Keratinocyte (primary cell): Measurements from ENCODE around the gene PKHD1. TPM values are rescaled to one million over a fixed set of nuclear protein-coding genes. Genes with fewer than 3 reads are reported as not detected.
A peak's percentile ranks its signal among the peaks of the same experiment; 100 is the strongest.

Source experiments
- DNase-seq: peaks from one replicate; pipeline ENCODE4 v3.0.0-alpha.2; 2011; ENCODE audit warnings: low read depth, missing footprints, low spot score
- FAIRE-seq: peaks from 2 replicates; lab custom pipeline; 2011; peaks lifted over from hg19 to GRCh38; lab: Jason Lieb, UNC
- H2AFZ ChIP-seq: 2 replicates; pipeline ENCODE4 v1.6.0; 2012; ENCODE audit warnings: low read length, control low read depth, inconsistent platforms; ENCODE audit not compliant: control insufficient read depth
- H3K27ac ChIP-seq: 2 replicates; pipeline ENCODE4 v1.5.1; 2011; ENCODE audit warnings: low read length; ENCODE audit not compliant: control insufficient read depth, insufficient read depth
- H3K27me3 ChIP-seq: 3 replicates; pipeline ENCODE4 v1.6.0; 2011; ENCODE audit warnings: low read length; ENCODE audit not compliant: control insufficient read depth, insufficient read depth; ENCODE audit errors: extremely low read depth
- H3K36me3 ChIP-seq, 2 experiments: 2 replicates in 1 of 2; 3 replicates in 1 of 2; pipeline ENCODE4 v1.5.1; 2011; ENCODE audit warnings: low read length in 2 of 2, mild to moderate bottlenecking in 1 of 2; ENCODE audit not compliant: control insufficient read depth in 2 of 2, insufficient read depth in 2 of 2; ENCODE audit errors: extremely low read depth in 1 of 2
- H3K4me1 ChIP-seq: 3 replicates; pipeline ENCODE4 v1.5.1; 2011; ENCODE audit warnings: low read length; ENCODE audit not compliant: control insufficient read depth, insufficient read depth; ENCODE audit errors: extremely low read depth
- H3K4me2 ChIP-seq: 3 replicates; pipeline ENCODE4 v1.6.0; 2011; ENCODE audit warnings: low read depth, low read length; ENCODE audit not compliant: control insufficient read depth, insufficient read depth; ENCODE audit errors: extremely low read depth
- H3K4me3 ChIP-seq, 3 experiments: fragments of 200-600 bp in 1 of 3; sonication (generic) in 1 of 3; 2 replicates in 2 of 3; 3 replicates in 1 of 3; pipeline ENCODE4 v1.5.1; 2011 to 2016; ENCODE audit warnings: low read length in 3 of 3, mild to moderate bottlenecking in 3 of 3, control low read depth in 2 of 3, inconsistent platforms in 1 of 3, low read depth in 1 of 3, mixed read lengths in 1 of 3, mixed run types in 1 of 3, moderate library complexity in 1 of 3; ENCODE audit not compliant: control insufficient read depth in 2 of 3, insufficient read depth in 2 of 3; ENCODE audit errors: extremely low read depth in 1 of 3
- H3K79me2 ChIP-seq: 2 replicates; pipeline ENCODE4 v1.6.0; 2012; ENCODE audit warnings: low read length; ENCODE audit not compliant: control insufficient read depth, insufficient read depth
- H3K9ac ChIP-seq: 3 replicates; pipeline ENCODE4 v1.6.0; 2011; ENCODE audit warnings: low read length; ENCODE audit not compliant: control insufficient read depth, insufficient read depth; ENCODE audit errors: extremely low read depth
- H3K9me1 ChIP-seq: 3 replicates; pipeline ENCODE4 v1.6.0; 2011; ENCODE audit warnings: low read length; ENCODE audit not compliant: control insufficient read depth, insufficient read depth; ENCODE audit errors: extremely low read depth
- H3K9me3 ChIP-seq: 2 replicates; pipeline ENCODE4 v1.5.1; 2012; ENCODE audit warnings: low read depth, low read length; ENCODE audit not compliant: control insufficient read depth
- H4K20me1 ChIP-seq: 3 replicates; pipeline ENCODE4 v1.6.0; 2011; ENCODE audit warnings: low read length; ENCODE audit not compliant: control insufficient read depth, insufficient read depth; ENCODE audit errors: extremely low read depth
- EZH2 ChIP-seq: IDR thresholded peaks from one replicate; pipeline ENCODE4 v1.6.1; 2012; ENCODE audit warnings: inconsistent platforms, mild to moderate bottlenecking, low read length, moderate library complexity
- dilution Hi-C: fragments of 300-500 bp; cut with MboI; formaldehyde crosslinking; loops from one replicate; pipeline ENCODE4 v1.7.0; 2020; ENCODE audit warnings: low sequenced_read_pairs; ENCODE audit not compliant: extremely low pct_ligation_motif_present
- polyA plus RNA-seq, 5 experiments: library from polyadenylated mRNA; depleted of rRNA in 3 of 5; stranded (reverse) in 3 of 5; stranded (forward) in 1 of 5; unstranded in 1 of 5; fragments of >200 nt; gene quantifications; 1 replicate in 1 of 5; 2 replicates in 3 of 5; 3 replicates in 1 of 5; pipeline versions ENCODE4 v1.2.1 to v1.2.3, GENCODE V29; 2011 to 2012; ENCODE audit warnings: missing spikeins in 2 of 5, low read depth in 1 of 5, low replicate concordance in 1 of 5
- TF ChIP-seq, protein P1 (sequence below), 3 experiments: IDR thresholded peaks in 1 of 3; conservative IDR thresholded peaks in 1 of 3; optimal IDR thresholded peaks in 1 of 3; 2 replicates in 2 of 3; 3 replicates in 1 of 3; pipeline versions ENCODE3 to v1.5.1; 2011; ENCODE audit warnings: low read length in 3 of 3, mild to moderate bottlenecking in 3 of 3, moderate library complexity in 2 of 3, control low read depth in 1 of 3, inconsistent platforms in 1 of 3; ENCODE audit not compliant: insufficient read depth in 2 of 3; ENCODE audit errors: extremely low read depth in 1 of 3

Gene PKHD1
- polyA plus RNA-seq, 1 donor (not counting 4 experiments of a cell fraction or from before 2014, with no cell fraction given), result under 0.01 TPM

GRCh38 chr6:52063584-52064344 lies 23.6 kb downstream of the PKHD1 start:
- peak overlapping the region; percentile 38 for H3K4me2 ChIP-seq
- peak overlapping the region; percentile 13 for H3K27ac ChIP-seq
- no peaks in the 10 kb centered on the region for H3K9me3 ChIP-seq
- no peaks in the 10 kb centered on the region for H4K20me1 ChIP-seq
- H3K79me2 ChIP-seq, result no peaks in the 10 kb centered on the region
- dilution Hi-C loops, result no loop called here
- no peak for TF ChIP-seq EZH2
- TF ChIP-seq, protein P1, sequence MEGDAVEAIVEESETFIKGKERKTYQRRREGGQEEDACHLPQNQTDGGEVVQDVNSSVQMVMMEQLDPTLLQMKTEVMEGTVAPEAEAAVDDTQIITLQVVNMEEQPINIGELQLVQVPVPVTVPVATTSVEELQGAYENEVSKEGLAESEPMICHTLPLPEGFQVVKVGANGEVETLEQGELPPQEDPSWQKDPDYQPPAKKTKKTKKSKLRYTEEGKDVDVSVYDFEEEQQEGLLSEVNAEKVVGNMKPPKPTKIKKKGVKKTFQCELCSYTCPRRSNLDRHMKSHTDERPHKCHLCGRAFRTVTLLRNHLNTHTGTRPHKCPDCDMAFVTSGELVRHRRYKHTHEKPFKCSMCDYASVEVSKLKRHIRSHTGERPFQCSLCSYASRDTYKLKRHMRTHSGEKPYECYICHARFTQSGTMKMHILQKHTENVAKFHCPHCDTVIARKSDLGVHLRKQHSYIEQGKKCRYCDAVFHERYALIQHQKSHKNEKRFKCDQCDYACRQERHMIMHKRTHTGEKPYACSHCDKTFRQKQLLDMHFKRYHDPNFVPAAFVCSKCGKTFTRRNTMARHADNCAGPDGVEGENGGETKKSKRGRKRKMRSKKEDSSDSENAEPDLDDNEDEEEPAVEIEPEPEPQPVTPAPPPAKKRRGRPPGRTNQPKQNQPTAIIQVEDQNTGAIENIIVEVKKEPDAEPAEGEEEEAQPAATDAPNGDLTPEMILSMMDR (optimal IDR thresholded peaks at IDR 0.05 in 1 of 3, IDR thresholded peaks at IDR 0.05 in 1 of 3, conservative IDR thresholded peaks at IDR 0.05 in 1 of 3; ENCODE audit: extremely low read depth in 1 of 3, insufficient read depth in 2 of 3, low read length in 3 of 3), result peak; percentile 60 to 91 (median 69)
- DNase-seq, result peak; percentile 23
- FAIRE-seq, result peak; percentile 84
- no peak overlapping the region for H3K4me3 ChIP-seq
- no peaks in the 10 kb centered on the region for H3K36me3 ChIP-seq
- H3K9ac ChIP-seq, result no peak overlapping the region
- peaks cover 16% of the 10 kb centered on the region for H3K4me1 ChIP-seq
- peak overlapping the region; percentile 83 for H2AFZ ChIP-seq
- peaks cover 2% of the 10 kb centered on the region for H3K9me1 ChIP-seq
- no peaks in the 10 kb centered on the region for H3K27me3 ChIP-seq

- no peak overlapping the region for H3K4me2 ChIP-seq
These were observed 25.9 kb downstream of the PKHD1 start for GRCh38 chr6:52061481-52061880.

More at GRCh38 chr6:52061481-52061880, 25.9 kb downstream of the PKHD1 start:
- DNase-seq (no peak), FAIRE-seq (no peak)
- TF ChIP-seq, protein P1 (optimal IDR thresholded peaks at IDR 0.05 in 1 of 3, IDR thresholded peaks at IDR 0.05 in 1 of 3, conservative IDR thresholded peaks at IDR 0.05 in 1 of 3; ENCODE audit: extremely low read depth in 1 of 3, insufficient read depth in 2 of 3, low read length in 3 of 3), result no peak
- no peak for TF ChIP-seq EZH2
- Histone ChIP-seq H4K20me1 (no peaks in the 10 kb centered on the region), H3K9ac (no peak overlapping the region), H3K36me3 (no peaks in the 10 kb centered on the region), H3K27ac (no peak overlapping the region), H3K79me2 (no peaks in the 10 kb centered on the region), H3K27me3 (no peaks in the 10 kb centered on the region), H3K9me1 (peaks cover 2% of the 10 kb centered on the region), H3K4me3 (no peak overlapping the region), H3K9me3 (no peaks in the 10 kb centered on the region), H2AFZ (no peak overlapping the region), H3K4me1 (peaks cover 16% of the 10 kb centered on the region)
- dilution Hi-C loops, result no loop called here
